Stimulated activated memory B cell treated with anti-CD40 and anti-IgM and Interleukin-4, amounts not matched to agents 10 μg/mL and 1 μg/mL and 100 μg/mL, for 72 hours (primary cell): Measurements from ENCODE around the gene TCF3.

Source experiments
- ATAC-seq: fragments of 150-1000 bp; cut with Tn5 transposase; 2 replicates; pipeline ENCODE4 v1.10.0; 2021
- H3K27ac Mint-ChIP-seq: one replicate; pipeline ENCODE4 v1.8.0; 2022; ENCODE audit warnings: mild to moderate bottlenecking, mixed read lengths
- H3K27me3 Mint-ChIP-seq: one replicate; pipeline ENCODE4 v1.8.0; 2022; ENCODE audit warnings: mixed read lengths
- H3K36me3 Mint-ChIP-seq: one replicate; pipeline ENCODE4 v1.8.0; 2022; ENCODE audit warnings: mixed read lengths
- H3K4me1 Mint-ChIP-seq: one replicate; pipeline ENCODE4 v1.8.0; 2022; ENCODE audit warnings: mixed read lengths
- H3K4me3 Mint-ChIP-seq: one replicate; pipeline ENCODE4 v1.8.0; 2022; ENCODE audit warnings: mild to moderate bottlenecking, moderate library complexity, mixed read lengths
- H3K9me3 Mint-ChIP-seq: one replicate; pipeline ENCODE4 v1.8.0; 2022; ENCODE audit warnings: mixed read lengths

Gene TCF3

GRCh38 chr19:1567116-1567847 lies 85.1 kb downstream of the TCF3 start:
- Mint-ChIP-seq H3K9me3 (no peaks in the 10 kb centered on the region), H3K36me3 (no peaks in the 10 kb centered on the region), H3K4me3 (peak overlapping the region; percentile 48), H3K27ac (no peak overlapping the region), H3K4me1 (peaks cover 21% of the 10 kb centered on the region), H3K27me3 (peaks cover 21% of the 10 kb centered on the region)
- ATAC-seq = peak; percentile 28

GRCh38 chr19:1566392-1567115 lies 85.9 kb downstream of the TCF3 start:
- no peaks in the 10 kb centered on the region for H3K9me3 Mint-ChIP-seq
- no peak overlapping the region for H3K27ac Mint-ChIP-seq
- H3K4me1 Mint-ChIP-seq = peaks cover 21% of the 10 kb centered on the region
- H3K4me3 Mint-ChIP-seq = no peak overlapping the region
- peak; percentile 6 for ATAC-seq
- no peaks in the 10 kb centered on the region for H3K36me3 Mint-ChIP-seq
- H3K27me3 Mint-ChIP-seq = peaks cover 21% of the 10 kb centered on the region

- ATAC-seq = no peak
- Mint-ChIP-seq H3K27ac (no peak overlapping the region), H3K4me3 (no peak overlapping the region), H3K4me1 (no peaks in the 10 kb centered on the region), H3K36me3 (no peaks in the 10 kb centered on the region), H3K27me3 (no peaks in the 10 kb centered on the region), H3K9me3 (no peaks in the 10 kb centered on the region)
These were observed 89.2 kb downstream of the TCF3 start for GRCh38 chr19:1563251-1563650.

- Mint-ChIP-seq H3K27me3 (no peaks in the 10 kb centered on the region), H3K27ac (no peak overlapping the region), H3K36me3 (no peaks in the 10 kb centered on the region), H3K4me3 (no peak overlapping the region), H3K4me1 (no peaks in the 10 kb centered on the region), H3K9me3 (no peaks in the 10 kb centered on the region)
- ATAC-seq = no peak
These were observed 91.1 kb downstream of the TCF3 start for GRCh38 chr19:1561236-1561842.

- no peak overlapping the region for H3K27ac Mint-ChIP-seq
- no peak overlapping the region for H3K4me3 Mint-ChIP-seq
- no peak for ATAC-seq
- H3K36me3 Mint-ChIP-seq = no peaks in the 10 kb centered on the region
- no peaks in the 10 kb centered on the region for H3K9me3 Mint-ChIP-seq
- no peaks in the 10 kb centered on the region for H3K4me1 Mint-ChIP-seq
- no peaks in the 10 kb centered on the region for H3K27me3 Mint-ChIP-seq
These were observed 92.0 kb downstream of the TCF3 start for GRCh38 chr19:1560286-1560882.
